ENCODE measurements around the gene CUX1.
"Not testable (repeated sequence)": the region's sequence is repeated elsewhere in the genome, so short reads cannot be mapped to it uniquely, and the experiment has no call there.

CUX1 gene

DNA sequence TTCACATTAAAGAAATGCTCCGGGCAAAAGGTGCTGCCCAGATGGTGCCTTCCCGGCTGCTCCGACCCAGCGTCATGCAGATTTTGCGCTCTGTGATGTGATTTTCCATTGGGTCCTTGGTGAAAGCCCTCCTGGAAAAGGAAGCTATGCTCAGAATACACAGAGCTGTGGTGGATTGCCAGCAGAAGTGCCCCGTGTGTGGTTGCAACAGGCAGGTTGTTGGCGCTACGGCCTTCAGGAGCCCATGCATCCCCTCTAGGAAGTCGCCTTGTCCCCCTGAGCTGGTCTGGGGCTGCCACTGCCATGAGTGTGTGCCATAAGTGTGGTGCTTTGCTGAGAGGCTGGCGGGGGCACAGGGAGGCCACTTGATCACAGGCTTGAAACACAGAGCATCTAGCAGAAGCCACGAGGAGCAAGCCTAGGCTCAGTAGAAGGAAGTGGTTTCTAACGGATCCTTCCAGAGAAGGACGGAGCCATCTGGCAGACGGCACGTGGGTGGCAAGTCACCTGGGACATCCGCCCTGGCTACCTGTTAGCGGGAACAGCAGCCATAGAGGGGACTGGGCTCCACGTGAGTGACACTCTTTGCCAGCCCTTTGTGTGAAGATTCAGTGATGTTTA is 210.9 kb downstream of the CUX1 start:
- in situ Hi-C loops (cut with MboI; ENCODE audit: low sequenced_read_pairs), result no loop called here

DNA sequence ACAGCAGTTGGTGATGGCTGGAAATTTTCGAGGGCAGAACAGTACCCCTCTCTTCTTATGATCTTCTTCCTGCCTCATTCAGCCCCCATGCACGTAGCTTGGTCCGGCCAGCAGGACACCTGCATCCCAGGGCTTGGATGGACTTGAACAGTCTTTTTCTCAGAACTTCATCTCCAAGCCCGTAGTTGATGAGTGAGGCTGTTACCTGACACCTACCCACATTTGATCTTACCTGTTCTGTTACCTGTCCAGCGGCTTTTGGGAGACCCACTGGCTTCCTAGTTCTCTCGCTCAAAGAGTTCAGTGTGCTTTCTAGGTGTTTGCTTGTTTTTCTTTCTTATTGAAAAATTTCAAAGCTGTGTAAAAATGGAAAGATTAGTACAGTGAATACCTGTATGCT is 212.2 kb downstream of the CUX1 start:
- in situ Hi-C loops (cut with MboI; ENCODE audit: low sequenced_read_pairs), result no loop called here

DNA sequence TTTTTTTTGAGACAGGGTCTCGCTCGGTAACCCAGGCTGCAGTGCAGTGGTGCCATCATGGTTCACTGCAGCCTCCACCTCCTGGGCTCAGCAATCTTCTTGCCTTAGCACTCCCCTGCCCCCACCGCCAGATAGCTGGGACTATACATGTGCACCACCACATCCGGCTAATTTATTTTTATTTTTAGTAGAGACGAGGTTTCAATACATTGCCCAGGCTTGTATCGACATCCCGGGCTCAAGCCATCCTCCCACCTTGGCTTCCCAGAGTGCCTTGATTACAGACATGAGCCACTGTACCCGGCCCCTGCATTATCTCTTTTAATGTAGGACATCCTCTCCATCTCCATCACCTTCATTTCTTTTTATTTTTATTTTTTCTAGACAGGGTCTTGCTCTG is 213.3 kb downstream of the CUX1 start:
- in situ Hi-C loops (cut with MboI; ENCODE audit: low sequenced_read_pairs), result no loop called here

DNA sequence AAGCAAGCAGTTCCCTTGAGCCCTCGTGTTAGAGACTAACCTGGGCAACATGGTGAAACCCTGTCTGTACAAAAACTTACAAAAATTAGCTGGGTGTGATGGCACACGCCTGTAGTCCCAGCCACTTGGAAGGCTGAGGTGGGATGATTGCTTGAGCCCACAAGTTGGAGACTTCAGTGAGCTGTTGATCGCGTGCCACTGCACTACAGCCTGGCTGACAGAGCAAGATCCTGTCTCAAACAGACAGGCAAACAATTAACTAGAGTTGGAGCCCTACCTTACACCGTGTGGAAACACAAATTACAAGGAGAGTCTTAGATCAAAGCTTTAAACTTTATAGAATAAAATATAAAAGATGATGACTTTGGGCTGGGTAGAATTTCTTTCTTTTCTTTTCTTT is 219.5 kb downstream of the CUX1 start:
- in situ Hi-C loops (cut with MboI; ENCODE audit: low sequenced_read_pairs), result no loop called here

GRCh38 chr7:102039706-102040105 is 222.3 kb downstream of the CUX1 start:
- in situ Hi-C loops (cut with MboI; ENCODE audit: low sequenced_read_pairs), result no loop called here

DNA sequence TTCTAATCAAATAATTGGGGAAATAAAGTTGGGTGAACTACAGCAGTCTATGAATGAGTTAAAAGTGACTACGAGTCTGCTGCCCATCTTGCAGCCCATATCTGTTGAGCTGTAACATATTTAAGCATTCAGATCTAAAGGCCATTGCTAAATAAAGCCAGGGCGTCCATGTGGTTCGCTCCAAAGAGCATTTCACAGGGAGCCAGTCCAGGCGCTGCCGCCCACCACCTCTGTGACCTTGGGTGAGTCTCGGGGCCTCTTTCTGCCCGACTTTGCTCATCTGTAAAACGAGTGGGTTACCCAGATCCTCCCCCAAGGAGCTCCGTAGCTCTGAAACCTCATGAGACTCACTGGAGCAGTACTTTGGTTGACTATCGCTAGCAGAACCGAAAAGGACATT is 223.1 kb downstream of the CUX1 start:
- in situ Hi-C loops (cut with MboI; ENCODE audit: low sequenced_read_pairs), result no loop called here

- in situ Hi-C loops (cut with MboI; ENCODE audit: low sequenced_read_pairs), result no loop called here
These were observed 224.7 kb downstream of the CUX1 start for GRCh38 chr7:102042016-102042656.

DNA sequence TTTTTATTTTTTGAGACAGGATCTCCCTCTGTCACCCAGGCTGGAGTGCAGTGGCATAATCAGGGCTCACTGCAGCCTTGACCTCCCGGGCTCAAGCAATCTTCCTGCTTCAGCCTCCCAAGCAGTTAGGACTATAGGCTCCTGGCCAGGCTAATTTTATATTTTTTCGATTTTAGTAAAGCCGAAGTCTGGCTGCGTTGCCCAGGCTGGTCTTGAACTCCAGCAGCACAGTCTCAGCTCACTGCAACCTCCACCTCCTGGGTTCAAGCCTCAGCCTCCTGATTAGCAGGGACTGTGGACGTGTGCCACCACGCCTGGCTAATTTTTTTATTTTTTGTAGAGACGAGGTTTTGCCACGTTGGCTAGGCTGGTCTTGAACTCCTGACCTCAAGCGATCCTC is 225.4 kb downstream of the CUX1 start:
- in situ Hi-C loops (cut with MboI; ENCODE audit: low sequenced_read_pairs), result not testable (repeated sequence)

GRCh38 chr7:102044641-102044983 is 227.2 kb downstream of the CUX1 start:
- in situ Hi-C loops (cut with MboI; ENCODE audit: low sequenced_read_pairs), result no loop called here

GRCh38 chr7:102044984-102045673 is 227.7 kb downstream of the CUX1 start:
- in situ Hi-C loops (cut with MboI; ENCODE audit: low sequenced_read_pairs), result no loop called here

DNA sequence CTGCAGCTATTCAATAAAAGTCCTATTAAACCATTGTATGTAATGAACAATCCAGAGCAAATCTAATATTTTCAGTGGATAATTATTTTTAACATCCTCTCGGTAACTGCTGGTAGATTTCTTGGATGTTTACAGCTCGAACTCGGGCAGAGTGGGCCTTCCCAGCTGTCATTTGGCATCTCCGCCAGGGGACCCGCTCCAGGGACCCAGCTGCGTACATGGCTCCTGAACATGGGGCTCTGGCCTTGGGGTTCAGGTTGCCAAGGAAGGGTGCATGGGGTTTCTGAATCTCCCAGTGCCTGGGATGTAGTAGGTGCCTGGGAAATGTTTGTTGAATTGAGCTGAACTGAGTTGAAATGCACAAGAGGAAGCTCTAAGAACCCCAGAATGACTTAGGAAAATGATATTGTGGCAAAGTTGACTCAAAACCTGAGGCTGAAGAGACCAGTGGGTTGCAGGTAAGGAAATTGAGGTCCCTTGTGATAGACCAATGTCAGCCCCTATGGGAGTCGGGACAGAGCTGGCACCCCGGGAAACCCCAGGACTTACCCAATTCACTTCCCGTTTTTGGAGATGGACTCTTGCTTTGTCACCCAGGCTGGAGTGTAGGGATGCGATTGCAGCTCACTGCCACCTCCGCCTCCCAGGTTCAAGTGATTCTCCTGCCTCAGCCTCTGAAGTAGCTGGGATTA is 228.4 kb downstream of the CUX1 start:
- in situ Hi-C loops (cut with MboI; ENCODE audit: low sequenced_read_pairs), result no loop called here

- in situ Hi-C loops (cut with MboI; ENCODE audit: low sequenced_read_pairs), result no loop called here
These were observed 229.1 kb downstream of the CUX1 start for GRCh38 chr7:102046373-102047117.

- in situ Hi-C loops (cut with MboI; ENCODE audit: low sequenced_read_pairs), result no loop called here
These were observed 229.7 kb downstream of the CUX1 start for GRCh38 chr7:102047167-102047566.

GRCh38 chr7:102049765-102050164 is 232.3 kb downstream of the CUX1 start:
- in situ Hi-C loops (cut with MboI; ENCODE audit: low sequenced_read_pairs), result no loop called here

GRCh38 chr7:102050864-102051460 is 233.5 kb downstream of the CUX1 start:
- in situ Hi-C loops (cut with MboI; ENCODE audit: low sequenced_read_pairs), result no loop called here

DNA sequence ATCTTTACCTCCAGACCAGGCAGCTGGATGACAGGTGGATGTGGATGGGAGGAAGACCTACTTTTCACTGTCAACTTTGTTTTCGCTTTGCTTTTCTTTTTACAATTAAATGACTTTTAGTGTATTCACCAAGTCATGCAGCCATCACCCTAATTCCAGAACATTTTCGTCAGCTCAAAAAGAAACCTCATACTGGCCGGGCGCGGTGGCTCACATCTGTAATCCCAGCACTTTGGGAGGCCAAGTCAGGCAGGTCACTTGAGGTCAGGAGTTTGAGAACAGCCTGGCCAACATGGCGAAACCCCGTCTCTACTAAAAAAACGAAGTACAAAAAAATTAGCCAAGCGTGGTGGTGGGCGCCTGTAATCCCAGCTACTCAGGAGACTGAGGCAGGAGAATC is 234.3 kb downstream of the CUX1 start:
- in situ Hi-C loops (cut with MboI; ENCODE audit: low sequenced_read_pairs), result not testable (repeated sequence)

DNA sequence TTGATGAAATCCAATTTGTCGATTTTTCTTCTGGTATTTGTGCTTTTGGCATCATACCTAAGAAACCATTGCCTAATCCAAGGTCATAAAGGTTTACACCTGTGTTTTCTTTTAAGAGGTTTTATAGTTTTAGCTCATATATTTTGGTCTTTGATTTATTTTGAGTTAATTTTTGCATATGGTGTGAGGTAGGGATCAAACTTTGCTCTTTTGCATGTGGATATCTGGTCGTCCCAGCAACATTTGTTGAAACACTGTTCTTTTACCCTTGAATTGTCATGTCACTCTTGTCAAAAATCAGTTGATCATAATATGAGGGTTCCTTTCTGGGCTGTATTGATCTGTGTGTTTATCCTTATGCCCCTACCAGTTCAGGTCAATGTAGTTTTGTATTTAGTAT is 236.7 kb downstream of the CUX1 start:
- in situ Hi-C loops (cut with MboI; ENCODE audit: low sequenced_read_pairs), result no loop called here

GRCh38 chr7:102055181-102055976 is 238.0 kb downstream of the CUX1 start:
- in situ Hi-C loops (cut with MboI; ENCODE audit: low sequenced_read_pairs), result no loop called here

- in situ Hi-C loops (cut with MboI; ENCODE audit: low sequenced_read_pairs), result no loop called here
These were observed 242.1 kb downstream of the CUX1 start for GRCh38 chr7:102059524-102059923.

GRCh38 chr7:102061354-102061945 is 244.0 kb downstream of the CUX1 start:
- in situ Hi-C loops (cut with MboI; ENCODE audit: low sequenced_read_pairs), result no loop called here
